Stimulated activated CD8-positive, alpha-beta memory T cell treated with anti-CD3 and anti-CD28 coated beads, Interleukin-2, amount 100 ng/mL, for 1 hour (primary cell): ENCODE data around the gene CCDC146.
"Not testable (repeated sequence)": the region's sequence is repeated elsewhere in the genome, so short reads cannot be mapped to it uniquely, and the experiment has no call there.

Experiments
- DNase-seq, 2 donors: peaks; one replicate each; pipeline ENCODE4 v3.0.0-alpha.2; 2020; ENCODE audit warnings: low read depth in 2 of 2

The CCDC146 gene

DNA sequence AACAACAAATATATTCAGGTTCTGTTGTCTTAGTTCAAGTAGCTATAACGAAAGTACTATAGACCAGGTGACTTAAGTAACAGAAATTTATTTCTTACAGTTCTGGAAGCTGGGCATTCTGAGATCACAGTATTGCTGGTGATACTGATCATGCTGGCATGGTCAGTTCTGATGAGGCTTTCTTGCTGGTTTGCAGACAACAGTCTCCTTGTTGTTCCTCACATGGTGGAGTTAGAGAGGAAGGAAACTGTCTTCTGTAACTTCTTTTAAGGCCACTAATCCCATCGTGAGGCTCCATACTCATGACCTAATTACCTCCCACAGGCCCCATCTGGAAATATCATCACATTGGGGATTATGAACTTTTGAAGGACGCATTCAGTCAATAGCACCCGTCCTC, 17.9 kb downstream of the CCDC146 start:
- not testable (repeated sequence) for DNase-seq

DNA sequence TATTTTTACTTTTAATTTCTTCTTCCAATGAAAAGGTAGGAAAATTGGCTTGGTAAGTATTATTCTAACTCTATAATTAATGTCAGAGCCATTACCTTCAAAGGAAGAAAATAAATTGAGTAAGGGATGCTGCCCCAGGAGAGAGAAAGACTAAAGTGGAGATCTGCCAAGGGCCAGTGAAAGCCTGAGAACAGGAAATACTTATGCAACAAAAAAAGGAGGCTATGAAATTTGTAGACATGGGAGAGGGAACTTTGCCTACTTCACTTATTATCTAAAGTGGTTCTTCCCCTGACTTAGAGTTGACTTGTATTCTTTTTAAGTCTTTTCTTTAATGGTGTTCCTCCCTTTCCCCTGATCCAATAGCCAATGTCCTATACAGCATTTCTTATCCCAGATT, 29.8 kb downstream of the CCDC146 start:
- not testable (repeated sequence) for DNase-seq

DNA sequence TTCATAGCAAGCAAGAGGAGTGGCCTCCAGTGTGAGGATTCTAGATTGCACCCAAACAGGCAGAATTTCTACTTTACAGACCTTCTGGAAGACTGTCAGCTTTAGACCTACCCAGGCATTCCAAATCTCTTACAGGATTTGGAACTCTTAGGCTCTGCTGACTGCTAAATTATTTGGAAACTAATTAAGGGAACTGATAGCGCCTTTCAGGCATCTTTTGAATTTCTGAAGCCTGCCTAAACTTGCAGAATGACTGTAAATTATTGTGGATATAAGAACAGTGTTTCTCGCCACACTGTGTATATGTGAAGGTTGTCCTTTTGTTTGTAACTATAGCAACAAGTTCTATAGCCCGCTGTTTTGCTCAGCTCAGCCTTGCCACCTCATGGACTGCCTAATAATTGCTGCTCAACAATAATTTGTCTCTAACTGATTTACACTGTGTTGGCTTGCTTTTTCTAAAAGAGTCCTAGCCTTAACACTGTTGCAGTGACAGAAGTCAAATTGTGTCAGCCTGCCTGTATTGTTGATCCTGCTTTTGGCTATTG, 32.6 kb downstream of the CCDC146 start:
- not testable (repeated sequence) for DNase-seq

DNA sequence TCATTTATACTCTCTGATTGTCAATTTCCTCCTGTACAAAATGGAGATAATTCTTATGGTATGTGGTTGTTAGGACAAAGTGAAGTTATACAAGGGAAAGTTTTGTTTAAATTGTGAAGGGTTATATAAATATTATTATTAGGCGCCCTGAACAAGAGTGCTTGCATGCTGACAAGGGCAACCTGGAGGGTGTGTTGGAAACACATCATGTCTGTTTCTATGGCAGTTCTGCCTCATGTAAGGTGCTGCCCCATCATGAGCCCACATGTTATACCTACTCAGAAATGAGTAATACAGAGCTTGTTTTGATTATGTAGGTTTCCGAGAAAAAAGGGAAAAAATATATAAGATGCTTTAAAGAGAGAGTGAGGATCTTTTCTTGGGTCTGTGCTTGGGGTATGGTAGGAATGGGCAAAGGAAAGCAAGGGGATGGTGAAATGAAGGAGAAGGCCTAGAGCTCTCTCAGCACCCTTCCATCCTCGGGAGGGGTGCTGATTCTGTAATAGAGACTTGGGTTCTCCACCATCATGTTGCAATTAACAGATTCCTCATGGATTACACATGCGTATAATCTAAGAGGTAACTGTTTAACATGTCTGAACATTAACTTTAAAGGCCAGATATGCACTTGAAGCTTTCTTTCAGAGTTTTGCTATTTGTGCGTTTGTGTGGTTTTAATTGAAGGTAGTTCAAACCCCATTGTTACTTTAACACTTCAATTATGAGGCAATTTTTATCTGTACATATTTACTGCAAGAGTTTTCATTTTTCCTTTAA, 33.4 kb downstream of the CCDC146 start:
- DNase-seq, result not testable (repeated sequence)

DNA sequence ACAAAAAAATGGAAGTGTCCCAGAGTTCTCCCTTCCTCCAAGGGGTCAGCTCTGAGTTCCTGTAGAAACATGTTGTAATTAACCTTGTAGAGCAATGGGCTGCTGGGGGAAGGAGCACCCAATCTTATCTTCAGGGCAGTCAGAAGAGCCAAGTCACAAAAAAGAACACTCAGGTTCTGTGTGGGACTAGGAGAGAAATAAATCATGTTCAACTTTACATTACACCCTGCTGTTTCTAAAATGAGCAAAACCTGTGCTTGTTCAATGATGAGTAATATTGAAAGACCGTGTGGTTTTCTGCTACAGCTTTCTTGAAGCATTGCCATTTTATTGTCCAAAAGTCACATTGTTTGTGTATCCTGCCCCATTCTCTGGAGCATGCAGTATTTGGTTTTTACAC, 34.6 kb downstream of the CCDC146 start:
- DNase-seq, result not testable (repeated sequence)

DNA sequence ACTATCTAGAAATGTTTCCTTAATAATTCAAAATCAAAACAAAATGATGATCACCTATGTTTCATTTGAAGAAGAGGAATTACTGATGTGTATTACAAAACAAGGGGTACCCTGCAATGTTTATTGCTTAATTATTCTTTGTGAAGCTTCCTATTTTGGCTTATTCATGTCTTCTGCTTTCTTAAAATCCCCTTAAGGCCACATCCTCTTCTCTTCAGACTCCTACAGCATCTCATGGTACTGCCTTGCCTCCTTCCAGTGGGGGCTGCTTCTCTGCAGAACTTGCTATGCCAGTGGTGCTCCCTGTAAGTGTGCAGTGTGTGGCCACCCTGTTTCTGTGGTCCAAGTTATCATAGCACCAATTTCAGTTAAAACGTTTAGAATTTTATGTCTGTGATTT, 35.0 kb downstream of the CCDC146 start:
- DNase-seq, result no peak

DNA sequence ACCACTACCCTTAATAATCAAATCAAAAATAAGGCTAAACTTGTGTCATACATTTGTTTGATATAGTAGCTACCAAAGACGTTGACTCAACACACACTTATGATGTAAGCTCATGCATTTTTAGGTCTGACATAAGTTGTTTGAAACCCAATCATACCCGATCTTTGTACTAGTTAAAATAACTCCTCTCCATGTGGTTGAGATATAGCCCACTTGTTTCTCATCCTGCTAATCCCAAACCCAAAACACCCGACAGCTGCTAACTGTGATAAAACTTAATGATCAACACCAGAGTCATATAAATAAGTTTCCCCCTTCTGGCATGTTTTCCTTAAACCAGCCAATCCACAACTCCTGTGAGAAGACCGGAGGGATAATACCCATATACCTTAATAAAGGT, 48.7 kb downstream of the CCDC146 start:
- not testable (repeated sequence) for DNase-seq

DNA sequence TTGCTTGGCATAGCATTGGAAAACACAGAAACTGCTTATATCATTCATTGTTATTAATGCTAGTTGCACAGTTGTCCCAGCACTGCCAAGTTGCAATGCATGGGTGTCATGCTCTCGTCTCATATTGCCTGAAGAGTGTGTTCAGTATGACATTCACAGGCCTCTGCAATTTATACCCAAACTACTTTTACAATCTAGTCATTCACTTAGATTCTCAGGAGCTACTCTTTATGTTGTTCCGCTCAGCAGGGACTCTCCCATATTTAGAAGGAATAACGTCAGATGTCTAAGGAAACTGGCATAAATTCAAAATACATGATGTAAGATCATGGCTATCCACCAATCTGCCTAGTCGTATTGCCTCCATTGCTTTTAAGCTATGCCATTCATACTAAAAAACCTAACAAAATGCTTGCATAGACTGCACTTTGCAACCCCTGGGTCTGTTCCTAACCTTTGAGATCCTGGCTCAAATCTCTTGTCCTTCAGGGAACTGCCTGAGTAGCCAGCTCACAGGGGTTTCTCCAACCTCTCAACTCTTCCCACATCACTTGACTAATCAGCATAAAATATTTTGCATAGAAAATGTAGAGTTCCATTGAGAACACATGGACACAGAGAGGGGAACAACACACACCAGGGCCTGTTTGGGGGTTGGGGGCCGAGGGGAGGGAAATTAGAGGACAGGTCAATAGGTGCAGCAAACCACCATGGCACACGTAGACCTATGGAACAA, 50.2 kb downstream of the CCDC146 start:
- DNase-seq, result not testable (repeated sequence)

DNA sequence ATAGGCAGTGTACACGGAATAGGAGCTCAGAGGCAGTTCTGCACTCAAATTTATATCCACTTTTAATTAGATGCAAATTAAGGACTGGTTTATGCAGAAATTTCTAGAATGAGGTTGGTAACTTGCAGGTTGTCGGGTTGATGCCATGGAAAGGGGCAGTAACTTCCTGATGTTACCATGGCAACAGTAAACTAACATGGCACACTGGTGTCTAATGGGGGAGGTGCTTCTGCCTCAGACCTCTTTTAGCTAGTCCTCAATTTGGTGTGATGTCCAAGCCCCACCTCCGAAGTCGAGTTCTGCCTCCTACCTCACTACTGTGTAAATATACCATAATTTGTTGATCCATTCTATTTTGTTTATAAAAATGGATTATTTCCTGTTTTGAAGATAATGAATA, 52.0 kb downstream of the CCDC146 start:
- not testable (repeated sequence) for DNase-seq

DNA sequence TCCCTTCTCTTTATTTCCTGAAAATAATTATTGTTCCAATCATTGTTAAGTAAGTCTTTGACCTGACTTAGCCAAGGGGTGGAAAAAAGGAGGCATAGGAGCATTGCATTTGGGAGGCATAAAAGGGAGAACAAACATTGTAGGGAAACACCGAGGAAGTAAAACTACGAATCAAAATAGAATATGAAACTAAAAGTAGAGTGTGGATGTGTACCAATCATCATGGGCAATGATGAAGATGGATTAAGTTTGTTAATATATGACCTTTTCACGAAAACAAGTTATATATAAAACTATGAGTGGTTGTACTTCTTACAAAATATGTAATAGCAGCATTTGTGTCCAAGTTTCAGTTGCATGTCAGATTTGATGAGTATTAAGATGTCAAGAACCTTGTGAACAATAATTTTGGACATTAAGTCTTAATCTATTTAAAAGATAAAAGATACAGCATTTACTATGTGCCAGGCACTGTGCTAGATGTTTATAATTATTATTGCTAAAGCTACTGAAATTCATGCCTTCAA, 52.9 kb downstream of the CCDC146 start:
- DNase-seq, result not testable (repeated sequence)

DNA sequence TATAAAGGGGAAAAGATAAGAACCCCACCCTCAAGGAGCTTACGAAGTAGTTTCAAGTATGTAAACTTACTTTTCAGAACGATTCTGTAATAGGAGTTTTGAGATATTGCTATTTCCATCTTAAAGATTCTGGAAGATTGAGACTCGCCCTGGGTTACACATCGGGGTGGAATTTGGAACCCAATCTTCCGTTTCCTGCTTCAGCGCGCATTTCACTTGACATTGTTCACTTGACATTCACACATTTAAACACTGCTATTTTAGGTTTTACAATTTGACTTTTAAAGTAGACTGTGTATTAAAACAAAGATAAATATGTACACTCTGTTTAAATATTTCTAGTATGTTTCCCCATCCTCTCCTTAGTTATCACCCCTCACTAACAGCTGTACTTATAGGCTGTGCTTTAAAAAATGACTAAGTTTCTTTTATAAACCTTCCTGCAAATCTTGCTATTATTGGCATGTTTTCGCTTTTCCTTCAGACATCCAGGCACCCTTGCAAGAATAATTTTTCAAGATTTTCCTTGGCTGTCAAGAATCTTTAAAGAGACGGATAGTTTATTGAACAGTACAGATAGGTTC, 55.0 kb downstream of the CCDC146 start:
- DNase-seq, result not testable (repeated sequence)

DNA sequence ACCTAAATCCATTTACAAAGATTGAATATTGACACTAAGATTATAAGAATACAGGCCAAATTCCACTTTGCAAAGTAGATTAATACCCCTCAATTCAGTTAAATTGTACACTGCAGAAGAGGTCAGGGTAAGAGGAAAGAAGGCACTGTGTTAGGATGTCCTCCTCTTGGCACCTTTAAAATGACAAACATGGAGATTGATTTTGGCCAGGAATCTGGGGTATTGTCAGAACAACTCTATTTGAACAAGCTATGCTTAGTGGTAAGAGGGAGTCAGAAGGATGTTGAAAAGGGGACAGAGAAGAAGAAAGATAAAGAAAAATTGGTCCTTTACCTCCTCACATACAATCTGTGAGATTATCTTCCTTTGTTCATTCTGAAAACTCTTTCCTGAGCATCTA, 55.6 kb downstream of the CCDC146 start:
- DNase-seq, result not testable (repeated sequence)

DNA sequence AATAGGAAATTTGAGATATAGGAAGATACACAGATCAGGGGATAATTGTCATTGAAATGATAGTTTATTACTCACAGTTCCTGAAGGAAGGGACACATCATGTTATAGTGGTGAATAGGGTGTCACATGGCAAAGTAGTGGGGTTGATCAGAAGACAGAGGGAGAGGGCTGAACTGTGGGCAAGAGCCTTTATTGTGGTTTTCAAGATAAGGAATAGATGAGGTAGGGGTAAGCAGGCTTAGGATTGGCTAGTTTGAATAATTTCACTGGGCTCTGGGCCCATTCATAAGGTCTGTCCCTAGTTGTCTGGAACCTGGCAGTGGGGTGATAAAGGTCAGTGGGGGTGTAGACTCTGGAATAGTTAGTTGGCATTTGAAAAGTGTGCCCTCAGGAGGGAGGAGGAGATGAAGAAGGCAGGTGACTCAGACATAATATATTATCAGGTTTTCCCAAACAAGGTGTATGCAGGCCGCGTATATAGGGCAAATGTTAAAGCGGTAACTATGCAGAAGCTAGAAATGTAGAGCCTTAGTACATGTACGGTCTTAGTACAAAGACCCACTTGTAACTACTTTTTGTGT, 58.7 kb downstream of the CCDC146 start:
- DNase-seq, result no peak

DNA sequence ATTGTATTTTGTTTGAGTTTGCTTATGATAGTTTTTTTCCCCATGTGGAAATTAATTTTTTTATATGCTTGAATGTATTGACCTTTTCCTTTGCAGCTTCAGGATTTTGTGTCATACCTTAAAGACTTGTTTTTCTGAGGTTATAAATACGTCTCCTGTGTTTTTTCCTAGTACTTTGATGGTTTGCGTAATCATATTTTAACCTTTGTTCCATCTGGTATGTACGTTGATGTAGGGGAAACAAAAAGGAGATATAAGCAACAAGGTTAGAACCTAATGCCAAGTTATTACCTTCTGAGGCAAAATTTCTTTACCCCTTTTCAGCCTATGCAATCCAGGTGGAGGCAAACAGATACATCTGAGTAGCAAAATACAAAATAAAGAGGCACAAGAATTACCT, 59.3 kb downstream of the CCDC146 start:
- DNase-seq, result no peak

DNA sequence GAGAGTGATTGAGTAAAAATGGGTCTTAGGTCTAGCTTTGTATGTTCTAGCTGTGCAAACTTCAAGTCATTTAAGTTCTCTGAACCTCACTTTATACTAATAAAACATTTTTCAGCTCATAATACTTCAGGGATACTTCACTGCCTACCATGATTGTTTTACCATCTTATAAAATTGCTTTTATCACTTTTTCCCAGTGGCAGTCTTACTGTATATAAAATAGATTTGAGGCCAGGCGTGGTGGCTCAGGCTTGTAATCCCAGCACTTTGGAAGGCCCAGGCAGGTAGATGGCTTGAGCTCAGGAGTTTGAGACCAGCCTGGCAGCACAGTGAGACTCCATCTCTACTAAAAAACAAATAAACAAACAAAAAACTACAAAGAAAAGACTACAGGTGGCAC, 59.8 kb downstream of the CCDC146 start:
- DNase-seq, result no peak

DNA sequence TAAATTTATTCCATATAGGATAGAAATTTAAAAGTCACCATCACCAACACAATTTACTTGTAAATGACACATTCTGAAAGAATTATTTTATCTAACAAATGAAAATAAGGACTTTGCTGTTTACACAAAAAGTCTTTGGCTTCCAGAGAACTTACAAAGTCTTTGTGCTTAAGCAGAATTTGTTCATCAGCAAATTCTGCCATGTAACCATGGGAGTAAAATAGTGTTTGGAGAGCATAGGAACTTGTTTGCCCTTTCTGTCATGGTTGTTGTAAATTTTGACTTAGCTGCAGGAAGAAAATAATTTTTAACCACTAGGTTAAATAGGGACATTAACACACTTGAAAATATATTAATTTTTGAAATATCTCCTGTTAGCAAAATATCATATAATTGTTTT, 62.0 kb downstream of the CCDC146 start:
- no peak for DNase-seq

DNA sequence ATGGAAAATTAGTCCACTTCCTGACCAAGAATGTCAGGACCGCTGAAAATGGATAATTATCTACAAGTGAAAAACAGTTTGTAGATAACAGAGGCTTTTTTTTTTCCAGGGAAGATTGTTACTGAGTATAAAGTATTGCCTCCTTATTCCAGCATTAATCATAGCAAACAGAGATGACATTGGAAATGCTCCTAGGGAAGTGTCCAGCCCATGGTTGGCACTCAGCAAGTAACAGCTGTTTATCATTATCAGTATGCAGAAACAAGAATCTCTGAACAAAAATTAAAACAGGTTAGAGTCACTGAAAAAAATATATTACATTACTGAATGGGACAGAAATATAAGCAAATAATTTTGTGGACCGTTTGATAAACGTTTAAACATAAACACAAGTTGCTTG, 62.6 kb downstream of the CCDC146 start:
- no peak for DNase-seq

DNA sequence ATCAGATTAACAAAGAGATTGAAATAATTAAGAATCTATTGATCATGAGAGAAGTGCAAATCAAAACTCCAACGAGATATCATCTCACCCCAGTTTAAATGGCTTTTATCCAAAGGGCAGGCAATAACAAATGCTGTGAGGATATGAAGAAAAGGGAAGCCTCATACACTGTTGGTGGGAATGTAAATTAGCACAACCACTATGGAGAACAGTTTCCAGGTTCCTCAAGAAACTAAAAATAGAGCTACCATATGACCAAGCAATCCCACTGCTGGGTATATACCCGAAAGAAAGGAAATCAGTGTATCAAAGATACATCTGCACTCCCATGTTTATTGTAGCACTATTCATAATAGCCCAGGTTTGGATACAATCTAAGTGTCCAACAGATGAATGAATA, 63.5 kb downstream of the CCDC146 start:
- no peak for DNase-seq

DNA sequence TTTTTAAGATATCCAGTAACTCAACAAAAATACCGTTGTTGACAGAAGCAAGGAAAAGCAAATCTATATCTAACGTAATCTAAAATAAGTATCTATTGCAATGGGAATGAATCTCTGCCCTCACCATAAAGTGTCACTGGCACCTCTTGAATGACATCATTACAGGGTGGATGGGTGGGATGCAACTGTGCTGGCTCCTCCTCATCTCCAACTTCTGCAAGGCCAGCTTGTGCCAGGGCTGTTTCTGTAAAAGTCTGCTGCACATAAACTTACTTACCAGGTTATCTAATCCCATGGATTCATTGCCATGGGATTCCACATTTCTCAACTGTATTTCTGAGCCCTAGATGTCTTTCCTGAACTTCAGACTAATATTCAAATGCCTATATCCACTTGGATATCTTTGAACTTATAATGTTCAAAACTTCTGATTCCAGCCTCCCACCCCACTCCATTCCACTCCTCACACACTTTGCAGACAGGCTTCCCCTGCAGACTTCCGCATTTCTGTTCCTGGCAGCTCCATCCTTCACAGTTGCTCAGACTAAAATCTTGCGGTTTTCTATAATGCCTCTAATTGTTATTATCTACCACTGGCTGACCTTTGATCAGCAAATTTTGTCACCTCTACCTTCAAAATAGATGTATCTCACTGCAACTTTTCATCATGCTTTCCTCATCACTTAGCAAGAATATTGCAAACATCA, 66.5 kb downstream of the CCDC146 start:
- DNase-seq, result no peak

DNA sequence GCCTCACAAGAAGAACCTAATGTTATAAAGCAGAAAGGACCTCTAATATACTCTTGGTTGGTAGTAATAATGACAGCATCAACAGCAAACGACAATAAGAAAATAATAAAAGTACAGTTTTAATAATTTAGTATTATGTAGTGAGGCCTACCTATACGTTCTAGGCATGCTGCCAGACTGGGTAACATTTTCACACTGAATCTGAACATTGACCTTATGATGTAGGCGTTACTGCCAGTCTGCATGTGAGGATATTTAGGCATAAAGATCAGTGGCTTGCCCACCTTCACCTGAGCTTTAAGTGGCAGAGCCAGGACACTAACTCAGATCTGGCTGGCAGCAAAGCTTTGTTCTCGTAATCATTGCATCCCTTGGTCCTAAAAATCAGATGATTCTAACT, 74.7 kb downstream of the CCDC146 start:
- no peak for DNase-seq
